Fibroblast of lung (primary cell): Measurements from ENCODE around the gene EIF2D.

Experiments used
- CTCF ChIP-seq, 2 donors: IDR thresholded peaks in 1 of 2; conservative IDR thresholded peaks in 1 of 2; 1 replicate in 1 of 2; 2 replicates in 1 of 2; pipeline ENCODE4 v1.5.1; 2011 to 2012; ENCODE audit warnings: low read length in 2 of 2, control low read depth in 1 of 2, inconsistent platforms in 1 of 2, low read depth in 1 of 2, mild to moderate bottlenecking in 1 of 2
- EZH2 ChIP-seq: IDR thresholded peaks from 2 replicates; pipeline ENCODE4 v1.5.1; 2012; ENCODE audit warnings: low read length, control low read depth, mild to moderate bottlenecking; ENCODE audit errors: missing control alignments

GRCh38 chr1:206656936-206657335 lies 44.7 kb upstream of the EIF2D start:
- TF ChIP-seq CTCF (conservative IDR thresholded peaks at IDR 0.05 in 1 of 2, IDR thresholded peaks at IDR 0.05 in 1 of 2; ENCODE audit: low read depth in 1 of 2, low read length in 2 of 2): no peak
- no peak for TF ChIP-seq EZH2
